GM10248 (cell line): Measurements from ENCODE around the gene IL1RL2.
A peak's percentile ranks its signal among the peaks of the same experiment; 100 is the strongest.

Source experiments
- CTCF ChIA-PET: fragments of 300-600 bp; sonication (Branson Sonifier 250); formaldehyde crosslinking; extraction: SDS; loops from one replicate; lab custom pipeline; 2021; ENCODE audit warnings: antibody characterized with exemption; lab: Yijun Ruan, JAX
- POLR2A ChIA-PET: fragments of 350-650 bp; sonication (Branson Sonifier 250); formaldehyde crosslinking; extraction: SDS; loops from one replicate; lab custom pipeline; 2020; ENCODE audit warnings: antibody characterized with exemption; lab: Yijun Ruan, JAX
- DNase-seq: peaks from one replicate; pipeline ENCODE4 v3.0.0; 2012; ENCODE audit errors: extremely low spot score
- TF ChIP-seq, protein P1 (sequence below): IDR thresholded peaks from 2 replicates; pipeline ENCODE4 v1.5.1; 2012; ENCODE audit warnings: mild to moderate bottlenecking, low read depth; ENCODE audit errors: extremely low read depth, missing control alignments, control extremely low read depth

The IL1RL2 gene

DNA sequence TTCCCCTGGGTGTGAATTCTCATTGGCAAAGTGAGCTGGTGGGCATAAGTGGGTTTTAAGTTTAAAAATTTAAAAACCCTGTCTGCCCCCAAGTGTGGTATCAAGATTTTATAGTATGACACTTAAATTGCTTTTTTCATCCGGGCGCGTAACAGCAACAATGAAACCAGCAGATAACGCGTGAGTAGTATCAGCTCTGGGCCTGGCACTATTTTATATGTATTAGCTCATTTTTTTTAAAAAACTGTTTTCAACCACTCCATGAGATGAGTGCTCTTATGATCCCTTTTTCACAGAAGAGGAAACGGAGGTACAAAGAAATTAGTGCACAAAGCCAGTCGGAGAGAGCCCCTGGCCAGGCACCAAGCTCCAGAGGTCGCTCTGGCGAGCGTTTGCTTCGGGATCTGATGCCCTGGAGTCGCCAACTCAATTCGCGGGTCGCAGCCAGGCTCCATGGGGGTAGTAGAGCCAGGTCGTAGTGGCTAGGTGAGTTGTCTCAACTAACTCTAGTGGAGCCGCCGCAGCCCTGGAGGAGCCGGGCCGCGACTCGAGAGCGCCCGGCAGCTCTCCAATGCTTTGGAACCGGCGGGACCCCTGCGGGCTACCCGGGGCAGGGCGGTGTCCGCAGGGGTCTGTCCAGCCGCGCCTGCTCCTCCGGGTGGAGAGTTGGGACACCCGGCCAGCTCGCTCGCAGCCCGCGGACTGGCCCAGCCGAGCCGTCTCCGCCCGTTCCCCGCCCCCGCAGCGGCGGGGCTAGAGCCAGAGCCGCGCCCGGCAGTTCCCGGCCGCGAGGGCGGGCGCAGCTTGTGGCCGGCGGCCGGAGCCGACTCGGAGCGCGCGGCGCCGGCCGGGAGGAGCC is 44.6 kb upstream of the IL1RL2 start, which contains the start of gene IL1R1:
Gene IL1R1, plus strand, starts transcription at position 777 of the 859 bp plus-strand sequence. CDS start 14,979 bp downstream, outside the sequence.
- CTCF ChIA-PET = interaction anchor here (1.2 to 2.9 kb wide), 4 partner anchors 15 to 136 kb away, joined by 3 to 10 read pairs (median 4); no protein-coding TSS in a partner anchor
- POLR2A ChIA-PET = no interaction called here
- DNase-seq = peak; percentile 36
- TF ChIP-seq, protein P1, sequence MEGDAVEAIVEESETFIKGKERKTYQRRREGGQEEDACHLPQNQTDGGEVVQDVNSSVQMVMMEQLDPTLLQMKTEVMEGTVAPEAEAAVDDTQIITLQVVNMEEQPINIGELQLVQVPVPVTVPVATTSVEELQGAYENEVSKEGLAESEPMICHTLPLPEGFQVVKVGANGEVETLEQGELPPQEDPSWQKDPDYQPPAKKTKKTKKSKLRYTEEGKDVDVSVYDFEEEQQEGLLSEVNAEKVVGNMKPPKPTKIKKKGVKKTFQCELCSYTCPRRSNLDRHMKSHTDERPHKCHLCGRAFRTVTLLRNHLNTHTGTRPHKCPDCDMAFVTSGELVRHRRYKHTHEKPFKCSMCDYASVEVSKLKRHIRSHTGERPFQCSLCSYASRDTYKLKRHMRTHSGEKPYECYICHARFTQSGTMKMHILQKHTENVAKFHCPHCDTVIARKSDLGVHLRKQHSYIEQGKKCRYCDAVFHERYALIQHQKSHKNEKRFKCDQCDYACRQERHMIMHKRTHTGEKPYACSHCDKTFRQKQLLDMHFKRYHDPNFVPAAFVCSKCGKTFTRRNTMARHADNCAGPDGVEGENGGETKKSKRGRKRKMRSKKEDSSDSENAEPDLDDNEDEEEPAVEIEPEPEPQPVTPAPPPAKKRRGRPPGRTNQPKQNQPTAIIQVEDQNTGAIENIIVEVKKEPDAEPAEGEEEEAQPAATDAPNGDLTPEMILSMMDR = no peak

DNA sequence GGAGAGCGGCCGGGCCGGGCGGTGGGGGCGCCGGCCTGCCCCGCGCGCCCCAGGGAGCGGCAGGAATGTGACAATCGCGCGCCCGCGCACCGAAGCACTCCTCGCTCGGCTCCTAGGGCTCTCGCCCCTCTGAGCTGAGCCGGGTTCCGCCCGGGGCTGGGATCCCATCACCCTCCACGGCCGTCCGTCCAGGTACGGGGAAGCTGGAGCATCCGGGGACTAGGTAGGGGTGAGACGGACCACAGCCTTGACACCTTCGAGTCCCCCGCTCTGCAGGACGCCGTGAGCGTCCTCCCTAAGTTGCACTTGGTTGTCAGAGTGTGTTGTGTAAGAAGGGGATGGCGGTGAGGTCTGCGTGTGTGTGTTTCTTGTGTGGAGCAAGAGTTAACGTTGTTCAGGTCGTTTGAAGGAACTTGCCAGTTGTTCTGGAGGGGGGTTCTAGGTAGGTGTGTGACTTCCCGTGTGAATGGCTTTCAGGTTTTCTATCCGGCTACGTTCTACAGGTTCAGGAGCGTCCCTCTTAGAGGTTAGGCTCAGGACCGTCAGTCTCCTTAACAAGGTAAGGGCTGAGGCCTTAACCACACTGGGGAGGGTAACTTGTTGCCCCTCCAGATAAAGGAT is 43.9 kb upstream of the IL1RL2 start:
- ChIA-PET CTCF (interaction anchor here (2.9 kb wide), 1 partner anchor 97 kb away, joined by 10 read pairs; no protein-coding TSS in a partner anchor), POLR2A (no interaction called here)
- TF ChIP-seq, protein P1 = no peak
- DNase-seq = no peak

DNA sequence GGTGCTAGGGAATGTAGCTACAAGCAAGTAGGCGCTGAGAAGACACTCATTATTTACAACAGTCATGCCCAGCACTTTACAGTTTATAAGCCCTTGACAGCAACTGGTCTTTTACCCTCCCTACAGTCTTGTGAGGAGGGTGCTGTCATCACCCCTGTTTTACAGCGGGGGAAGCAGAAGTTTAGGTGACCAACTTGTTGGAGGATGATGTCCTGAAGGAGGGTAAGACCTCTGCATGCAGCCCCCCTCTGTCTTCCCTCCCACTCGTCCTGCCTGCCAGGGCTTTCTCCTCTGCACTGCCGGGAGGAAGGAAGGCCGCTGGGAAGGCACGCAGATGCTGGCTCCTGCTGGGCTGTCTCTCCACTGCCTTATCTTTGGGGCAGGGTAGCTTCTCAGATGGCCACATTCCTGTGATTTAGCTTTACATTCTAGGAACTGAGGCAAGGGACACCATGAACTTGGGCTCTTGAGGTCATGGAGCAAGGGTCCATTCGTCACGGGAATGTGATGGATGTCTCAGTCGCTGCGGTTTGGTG is 43.3 kb upstream of the IL1RL2 start:
- TF ChIP-seq, protein P1 = no peak
- CTCF ChIA-PET = interaction anchor here (1.8 to 2.9 kb wide), 2 partner anchors 10 to 96 kb away, joined by 4 to 10 read pairs; no protein-coding TSS in a partner anchor
- POLR2A ChIA-PET = no interaction called here
- no peak for DNase-seq

DNA sequence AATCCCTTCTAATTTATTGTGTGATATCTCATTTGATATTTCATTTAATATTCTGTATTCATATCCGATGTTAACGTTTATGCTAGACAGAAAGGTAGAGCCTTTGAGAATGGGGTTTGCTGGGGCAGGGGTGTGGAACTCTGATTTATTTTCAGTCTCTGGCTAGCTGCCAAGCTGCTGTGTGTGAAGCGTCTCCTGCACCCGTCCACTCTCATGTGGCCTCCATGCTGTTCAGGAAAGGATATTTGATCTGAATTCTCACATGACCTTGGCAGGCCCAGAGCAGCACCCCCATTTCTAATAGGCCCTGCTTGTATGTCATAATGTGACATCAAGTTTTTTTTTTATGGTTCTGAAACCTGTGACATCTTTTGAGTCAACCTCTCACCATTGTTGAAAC is 42.7 kb upstream of the IL1RL2 start:
- TF ChIP-seq, protein P1 = no peak
- POLR2A ChIA-PET = no interaction called here
- CTCF ChIA-PET = interaction anchor here (0.8 to 1.8 kb wide), 2 partner anchors 9 to 138 kb away, joined by 3 to 4 read pairs; no protein-coding TSS in a partner anchor
- no peak for DNase-seq

DNA sequence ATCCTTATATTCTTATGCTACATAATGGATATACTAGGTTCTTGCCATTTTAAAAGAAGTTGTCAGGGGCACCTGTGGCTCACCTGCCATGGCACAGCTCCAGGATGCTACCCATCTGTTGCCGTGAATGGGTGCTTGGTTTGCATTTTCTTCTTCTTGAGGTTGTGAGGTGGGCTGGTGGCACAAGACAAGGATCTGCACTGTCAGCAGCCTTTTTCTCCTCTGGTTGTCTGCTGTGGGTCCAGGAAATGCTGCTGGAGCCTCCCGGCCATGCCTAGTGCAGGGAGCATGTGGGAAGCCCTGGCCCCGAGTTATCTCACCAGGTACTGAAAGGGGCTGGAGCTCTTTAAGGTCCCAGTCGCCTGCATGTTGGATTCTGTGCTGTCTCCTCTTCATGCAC is 41.7 kb upstream of the IL1RL2 start:
- no peak for DNase-seq
- TF ChIP-seq, protein P1 = no peak
- CTCF ChIA-PET = interaction anchor here (0.7 to 1.8 kb wide), 3 partner anchors 8 to 328 kb away, joined by 3 to 4 read pairs (median 3); partner anchors contain the start of gene SLC9A4
- POLR2A ChIA-PET = no interaction called here

DNA sequence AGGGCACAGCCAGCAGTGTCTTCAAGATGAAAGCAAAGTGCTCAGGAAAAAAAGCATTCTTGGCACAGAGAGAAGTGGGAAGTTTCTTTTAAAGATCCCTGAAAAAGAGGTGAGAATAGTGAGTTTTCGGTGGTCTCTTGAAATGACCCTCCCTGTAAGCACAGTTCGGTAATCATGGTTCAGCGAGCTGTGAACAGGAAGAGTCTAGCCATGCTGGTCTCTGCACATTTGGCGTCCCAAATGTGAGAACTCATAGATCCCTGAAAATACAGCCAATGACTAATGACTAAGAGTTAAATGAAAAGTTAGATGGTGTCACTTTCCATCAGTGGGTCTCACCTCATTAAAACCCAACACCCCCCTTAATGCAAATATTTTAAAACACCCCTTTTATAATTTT is 40.9 kb upstream of the IL1RL2 start:
- DNase-seq = no peak
- POLR2A ChIA-PET = no interaction called here

More for the DNA sequence above, 40.9 kb upstream of the IL1RL2 start:
- TF ChIP-seq, protein P1 = no peak
- CTCF ChIA-PET = no interaction called here
